KMS-11 (cell line): ENCODE measurements around the gene SOCS7.

ENCODE experiments used
- H2AFZ ChIP-seq: fragments of 200-600 bp; sonication (generic); 2 replicates; pipeline ENCODE4 v1.6.1; 2016; ENCODE audit warnings: antibody characterized with exemption, mixed run types, low read depth
- H3K27ac ChIP-seq: fragments of 200-600 bp; sonication (generic); 2 replicates; pipeline ENCODE4 v1.6.1; 2016; ENCODE audit warnings: mild to moderate bottlenecking, mixed run types
- H3K27me3 ChIP-seq: fragments of 200-600 bp; sonication (generic); 2 replicates; pipeline ENCODE4 v1.6.1; 2017; ENCODE audit warnings: mild to moderate bottlenecking, low read depth, mixed run types, moderate library complexity; ENCODE audit not compliant: insufficient read depth
- H3K36me3 ChIP-seq: fragments of 200-600 bp; sonication (generic); 2 replicates; pipeline ENCODE4 v1.6.1; 2017; ENCODE audit warnings: mild to moderate bottlenecking, mixed run types; ENCODE audit not compliant: insufficient read depth
- H3K4me1 ChIP-seq: fragments of 200-600 bp; sonication (generic); 2 replicates; pipeline ENCODE4 v1.6.1; 2016; ENCODE audit warnings: mild to moderate bottlenecking, low read depth, mixed run types; ENCODE audit not compliant: poor library complexity, severe bottlenecking
- H3K4me2 ChIP-seq: fragments of 200-600 bp; sonication (generic); 2 replicates; pipeline ENCODE4 v1.7.0; 2016; ENCODE audit warnings: mild to moderate bottlenecking, mixed run types
- H3K4me3 ChIP-seq: fragments of 200-600 bp; sonication (generic); IDR thresholded peaks from 2 replicates; pipeline ENCODE4 v1.6.1; 2017; ENCODE audit warnings: low read depth, low read length, mixed read lengths; ENCODE audit not compliant: insufficient read depth
- H3K79me2 ChIP-seq: fragments of 200-600 bp; sonication (generic); 2 replicates; pipeline ENCODE4 v1.6.1; 2016; ENCODE audit warnings: low read depth, mixed run types; ENCODE audit not compliant: insufficient read depth
- H3K9ac ChIP-seq: fragments of 200-600 bp; sonication (generic); 2 replicates; pipeline ENCODE4 v1.6.1; 2016; ENCODE audit warnings: mild to moderate bottlenecking, mixed run types
- H4K20me1 ChIP-seq: fragments of 200-600 bp; sonication (generic); 2 replicates; pipeline ENCODE4 v1.6.1; 2016; ENCODE audit warnings: mild to moderate bottlenecking, mixed run types; ENCODE audit not compliant: insufficient read depth
- CTCF ChIP-seq: fragments of 200-600 bp; sonication (generic); conservative IDR thresholded peaks from 2 replicates; pipeline ENCODE4 v1.6.1; 2017; ENCODE audit warnings: low read depth, mild to moderate bottlenecking, antibody characterized with exemption, low read length, moderate library complexity, mixed read lengths

SOCS7 gene

GRCh38 chr17:38405654-38406053 lies 54.0 kb downstream of the SOCS7 start:
- Histone ChIP-seq H2AFZ (no peak overlapping the region), H3K79me2 (no peaks in the 10 kb centered on the region), H3K27ac (no peak overlapping the region), H3K36me3 (no peaks in the 10 kb centered on the region), H3K4me3 (no peak overlapping the region), H3K27me3 (no peaks in the 10 kb centered on the region), H4K20me1 (no peaks in the 10 kb centered on the region), H3K4me2 (no peak overlapping the region), H3K4me1 (no peaks in the 10 kb centered on the region), H3K9ac (no peak overlapping the region)
- TF ChIP-seq CTCF = no peak

- Histone ChIP-seq H3K36me3 (no peaks in the 10 kb centered on the region), H3K4me2 (no peak overlapping the region), H3K4me1 (peaks cover 12% of the 10 kb centered on the region), H3K27ac (no peak overlapping the region), H3K9ac (no peak overlapping the region), H4K20me1 (no peaks in the 10 kb centered on the region), H2AFZ (no peak overlapping the region), H3K27me3 (no peaks in the 10 kb centered on the region), H3K79me2 (no peaks in the 10 kb centered on the region), H3K4me3 (no peak overlapping the region)
- TF ChIP-seq CTCF = no peak
Measured at GRCh38 chr17:38410201-38410600, 58.6 kb downstream of the SOCS7 start.

- Histone ChIP-seq H3K27me3 (no peaks in the 10 kb centered on the region), H3K79me2 (no peaks in the 10 kb centered on the region), H3K36me3 (no peaks in the 10 kb centered on the region), H3K9ac (peak overlapping the region; percentile 96), H4K20me1 (no peaks in the 10 kb centered on the region), H3K4me2 (peak overlapping the region; percentile 100), H3K4me1 (peaks cover 39% of the 10 kb centered on the region), H3K4me3 (peak overlapping the region; percentile 64), H3K27ac (peak overlapping the region; percentile 99), H2AFZ (peak overlapping the region; percentile 96)
- TF ChIP-seq CTCF = no peak
Measured at GRCh38 chr17:38415250-38416194, 63.9 kb downstream of the SOCS7 start.

- Histone ChIP-seq H3K79me2 (no peaks in the 10 kb centered on the region), H3K4me2 (peak overlapping the region; percentile 100), H4K20me1 (no peaks in the 10 kb centered on the region), H2AFZ (peak overlapping the region; percentile 47; the same call in 1 of the 2 replicates), H3K9ac (no peak overlapping the region), H3K4me3 (no peak overlapping the region), H3K36me3 (no peaks in the 10 kb centered on the region), H3K27me3 (no peaks in the 10 kb centered on the region; the same call in 1 of the 2 replicates), H3K27ac (peak overlapping the region; percentile 99; the same call in 1 of the 2 replicates), H3K4me1 (peaks cover 39% of the 10 kb centered on the region)
- no peak for TF ChIP-seq CTCF
Measured at GRCh38 chr17:38416840-38417209, 65.2 kb downstream of the SOCS7 start.
